ENCODE data around the gene PDLIM5.

Gene PDLIM5

DNA sequence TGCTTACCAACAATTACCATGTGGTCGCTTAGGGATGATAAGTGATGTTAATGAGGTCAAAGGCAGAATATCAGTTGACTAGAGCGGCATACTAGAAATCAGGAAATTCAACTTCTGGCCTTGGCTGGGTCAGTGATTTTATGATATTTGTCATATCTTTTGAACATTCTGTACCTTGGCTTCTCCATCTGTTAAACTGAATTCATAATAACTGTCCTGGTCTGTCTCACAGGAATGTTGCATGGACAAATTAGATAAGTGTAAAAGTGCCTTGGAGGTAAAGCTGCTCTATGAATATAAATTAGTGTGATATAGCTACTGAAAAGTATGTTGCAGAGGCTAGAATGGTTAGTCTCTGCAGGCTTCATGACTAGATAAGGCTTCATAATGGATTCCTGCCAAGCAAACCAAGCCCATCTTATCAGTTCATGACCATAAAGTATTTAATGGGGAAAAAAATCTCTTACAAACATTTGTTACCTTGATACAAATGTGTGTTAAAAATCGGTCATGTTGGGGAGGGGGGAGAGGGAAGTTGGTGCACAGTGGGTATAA, 201.4 kb downstream of the PDLIM5 start:
- Histone ChIP-seq H3K36me3 (ENCODE audit: insufficient read depth, low read length) (peaks cover 4% of the 10 kb centered on the region; the same call in 1 of the 2 replicates), H3K4me1 (ENCODE audit: insufficient read depth, low read length, poor library complexity, severe bottlenecking) (no peaks in the 10 kb centered on the region), H3K9me2 (replicated peaks; ENCODE audit: low read depth, low read length) (no peaks in the 10 kb centered on the region), H3K4me3 (ENCODE audit: low read length, poor library complexity, severe bottlenecking) (no peak overlapping the region), H3K79me2 (ENCODE audit: insufficient read depth, low read length) (no peaks in the 10 kb centered on the region), H2AFZ (ENCODE audit: low read length) (no peak overlapping the region), H3F3A (ENCODE audit: low read depth) (no peaks in the 10 kb centered on the region), H3K9ac (ENCODE audit: low read depth, low read length, poor library complexity, severe bottlenecking) (no peak overlapping the region), H3K27me3 (ENCODE audit: insufficient read depth, low read length, poor library complexity, severe bottlenecking) (no peaks in the 10 kb centered on the region), H3K9me3 (ENCODE audit: insufficient read depth, low read depth, low read length) (no peaks in the 10 kb centered on the region), H3K4me2 (ENCODE audit: low read depth, low read length, poor library complexity, severe bottlenecking) (no peak overlapping the region), H4K20me1 (ENCODE audit: insufficient read depth, low read length, poor library complexity, severe bottlenecking) (no peaks in the 10 kb centered on the region)
- TF ChIP-seq EZH2phosphoT487 (IDR thresholded peaks at IDR 0.05; ENCODE audit: borderline replicate concordance), result no peak
- TF ChIP-seq, protein P1, sequence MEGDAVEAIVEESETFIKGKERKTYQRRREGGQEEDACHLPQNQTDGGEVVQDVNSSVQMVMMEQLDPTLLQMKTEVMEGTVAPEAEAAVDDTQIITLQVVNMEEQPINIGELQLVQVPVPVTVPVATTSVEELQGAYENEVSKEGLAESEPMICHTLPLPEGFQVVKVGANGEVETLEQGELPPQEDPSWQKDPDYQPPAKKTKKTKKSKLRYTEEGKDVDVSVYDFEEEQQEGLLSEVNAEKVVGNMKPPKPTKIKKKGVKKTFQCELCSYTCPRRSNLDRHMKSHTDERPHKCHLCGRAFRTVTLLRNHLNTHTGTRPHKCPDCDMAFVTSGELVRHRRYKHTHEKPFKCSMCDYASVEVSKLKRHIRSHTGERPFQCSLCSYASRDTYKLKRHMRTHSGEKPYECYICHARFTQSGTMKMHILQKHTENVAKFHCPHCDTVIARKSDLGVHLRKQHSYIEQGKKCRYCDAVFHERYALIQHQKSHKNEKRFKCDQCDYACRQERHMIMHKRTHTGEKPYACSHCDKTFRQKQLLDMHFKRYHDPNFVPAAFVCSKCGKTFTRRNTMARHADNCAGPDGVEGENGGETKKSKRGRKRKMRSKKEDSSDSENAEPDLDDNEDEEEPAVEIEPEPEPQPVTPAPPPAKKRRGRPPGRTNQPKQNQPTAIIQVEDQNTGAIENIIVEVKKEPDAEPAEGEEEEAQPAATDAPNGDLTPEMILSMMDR (conservative IDR thresholded peaks at IDR 0.05; ENCODE audit: low read length), result no peak

DNA sequence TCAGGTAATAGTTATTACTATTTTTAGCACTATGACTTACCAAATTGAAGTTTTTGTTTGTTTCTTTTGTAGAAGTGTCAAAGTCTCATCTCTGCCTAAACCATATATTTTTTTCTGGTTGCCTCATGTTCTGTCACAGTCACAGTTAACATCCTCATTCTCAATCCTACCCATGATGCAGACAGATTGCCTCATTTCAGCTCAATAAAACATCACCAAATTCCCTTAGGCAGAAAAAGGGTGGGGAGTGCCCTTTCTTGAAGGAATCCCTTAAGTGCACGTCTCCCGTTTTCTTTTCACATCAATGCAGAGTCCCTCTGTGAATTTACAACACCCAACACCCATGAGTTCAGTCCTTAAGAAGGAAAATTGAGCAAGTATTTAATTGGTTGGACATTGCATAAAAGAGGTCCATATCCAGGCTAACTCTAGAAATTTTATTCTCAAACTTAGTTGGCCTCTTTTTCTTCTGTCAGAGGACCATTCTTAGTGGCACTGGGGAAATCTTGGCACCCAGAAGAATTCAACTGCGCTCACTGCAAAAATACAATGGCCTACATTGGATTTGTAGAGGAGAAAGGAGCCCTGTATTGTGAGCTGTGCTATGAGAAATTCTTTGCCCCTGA, 202.4 kb downstream of the PDLIM5 start:
- no peaks in the 10 kb centered on the region for H3K9me2 ChIP-seq (replicated peaks; ENCODE audit: low read depth, low read length)
- TF ChIP-seq EZH2phosphoT487 (IDR thresholded peaks at IDR 0.05; ENCODE audit: borderline replicate concordance), result no peak
- TF ChIP-seq, protein P1 (conservative IDR thresholded peaks at IDR 0.05; ENCODE audit: low read length), result no peak
- H3K4me1 ChIP-seq (ENCODE audit: insufficient read depth, low read length, poor library complexity, severe bottlenecking), result no peaks in the 10 kb centered on the region
- H3K4me2 ChIP-seq (ENCODE audit: low read depth, low read length, poor library complexity, severe bottlenecking), result no peak overlapping the region
- H2AFZ ChIP-seq (ENCODE audit: low read length), result no peak overlapping the region
- H3K36me3 ChIP-seq (ENCODE audit: insufficient read depth, low read length), result peaks cover 7% of the 10 kb centered on the region; the same call in 1 of the 2 replicates
- no peak overlapping the region for H3K4me3 ChIP-seq (ENCODE audit: low read length, poor library complexity, severe bottlenecking)
- H3K9me3 ChIP-seq (ENCODE audit: insufficient read depth, low read depth, low read length), result no peaks in the 10 kb centered on the region
- no peaks in the 10 kb centered on the region for H4K20me1 ChIP-seq (ENCODE audit: insufficient read depth, low read length, poor library complexity, severe bottlenecking)
- no peaks in the 10 kb centered on the region for H3K27me3 ChIP-seq (ENCODE audit: insufficient read depth, low read length, poor library complexity, severe bottlenecking)
- no peak overlapping the region for H3K9ac ChIP-seq (ENCODE audit: low read depth, low read length, poor library complexity, severe bottlenecking)
- no peaks in the 10 kb centered on the region for H3K79me2 ChIP-seq (ENCODE audit: insufficient read depth, low read length)
- H3F3A ChIP-seq (ENCODE audit: low read depth), result no peaks in the 10 kb centered on the region

DNA sequence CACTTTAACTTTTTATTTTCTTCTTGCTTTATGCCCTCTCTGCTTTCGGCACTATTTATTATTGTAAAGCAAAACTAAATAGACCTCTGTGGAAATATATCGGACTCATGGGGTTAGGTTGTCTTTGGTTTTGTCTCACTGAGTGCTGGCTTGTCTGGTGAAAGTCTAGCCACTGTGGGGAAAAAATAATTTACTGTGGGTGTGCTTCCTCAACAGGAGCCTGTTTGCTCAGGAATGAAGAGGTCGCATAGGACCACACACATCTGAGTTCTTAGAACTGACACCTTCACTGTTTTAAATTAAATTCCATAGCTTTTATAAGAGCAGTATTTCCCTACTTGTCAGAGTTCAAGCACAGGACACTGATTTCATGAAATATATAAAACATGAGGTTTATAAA, 203.0 kb downstream of the PDLIM5 start:
- Histone ChIP-seq H3K4me2 (ENCODE audit: low read depth, low read length, poor library complexity, severe bottlenecking) (no peak overlapping the region), H3K9ac (ENCODE audit: low read depth, low read length, poor library complexity, severe bottlenecking) (no peak overlapping the region), H3K36me3 (ENCODE audit: insufficient read depth, low read length) (peaks cover 7% of the 10 kb centered on the region; the same call in 1 of the 2 replicates), H3K79me2 (ENCODE audit: insufficient read depth, low read length) (no peaks in the 10 kb centered on the region), H3K27me3 (ENCODE audit: insufficient read depth, low read length, poor library complexity, severe bottlenecking) (no peaks in the 10 kb centered on the region), H3K9me2 (replicated peaks; ENCODE audit: low read depth, low read length) (no peaks in the 10 kb centered on the region), H4K20me1 (ENCODE audit: insufficient read depth, low read length, poor library complexity, severe bottlenecking) (no peaks in the 10 kb centered on the region), H3K9me3 (ENCODE audit: insufficient read depth, low read depth, low read length) (no peaks in the 10 kb centered on the region), H3K4me1 (ENCODE audit: insufficient read depth, low read length, poor library complexity, severe bottlenecking) (no peaks in the 10 kb centered on the region), H3K4me3 (ENCODE audit: low read length, poor library complexity, severe bottlenecking) (no peak overlapping the region), H3F3A (ENCODE audit: low read depth) (no peaks in the 10 kb centered on the region), H2AFZ (ENCODE audit: low read length) (no peak overlapping the region)
- TF ChIP-seq, protein P1 (conservative IDR thresholded peaks at IDR 0.05; ENCODE audit: low read length), result no peak
- TF ChIP-seq EZH2phosphoT487 (IDR thresholded peaks at IDR 0.05; ENCODE audit: borderline replicate concordance), result no peak
